ENCODE measurements around the gene CTAGE9. TPM values are rescaled to one million over a fixed set of nuclear protein-coding genes. Genes with fewer than 3 reads are reported as not detected.

Gene CTAGE9
- total and polyA plus RNA-seq, 10 donors = not detected

DNA sequence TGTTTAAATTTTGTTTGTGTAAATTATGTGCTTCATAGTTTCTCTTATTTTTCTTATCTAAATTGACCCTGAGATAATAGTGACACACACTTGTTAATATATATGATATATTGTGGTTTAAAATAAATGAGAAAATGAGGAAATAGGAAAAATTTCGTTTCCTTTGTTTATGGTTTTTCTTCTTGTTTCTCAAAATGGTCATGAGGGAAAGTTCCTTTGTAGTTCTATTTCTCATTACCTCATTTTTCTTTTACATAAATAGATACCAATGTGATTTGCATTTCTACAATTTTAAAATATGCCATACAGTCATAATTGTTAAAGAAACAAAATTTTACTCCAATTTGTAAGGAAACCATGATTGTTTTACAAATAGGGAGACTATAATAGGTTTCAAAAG is 18.8 kb downstream of the CTAGE9 start:
- WGBS, 5 donors = 12 to 25% (median 18%) methylated on average over 1 of the region's 1 CpG
- H3K4me3 ChIP-seq = no peak overlapping the region
- no peak for DNase-seq
- TF ChIP-seq POLR2A (IDR thresholded peaks at IDR 0.05) (no peak), POLR2AphosphoS5 (IDR thresholded peaks at IDR 0.05) (no peak)
- TF ChIP-seq, protein P1, sequence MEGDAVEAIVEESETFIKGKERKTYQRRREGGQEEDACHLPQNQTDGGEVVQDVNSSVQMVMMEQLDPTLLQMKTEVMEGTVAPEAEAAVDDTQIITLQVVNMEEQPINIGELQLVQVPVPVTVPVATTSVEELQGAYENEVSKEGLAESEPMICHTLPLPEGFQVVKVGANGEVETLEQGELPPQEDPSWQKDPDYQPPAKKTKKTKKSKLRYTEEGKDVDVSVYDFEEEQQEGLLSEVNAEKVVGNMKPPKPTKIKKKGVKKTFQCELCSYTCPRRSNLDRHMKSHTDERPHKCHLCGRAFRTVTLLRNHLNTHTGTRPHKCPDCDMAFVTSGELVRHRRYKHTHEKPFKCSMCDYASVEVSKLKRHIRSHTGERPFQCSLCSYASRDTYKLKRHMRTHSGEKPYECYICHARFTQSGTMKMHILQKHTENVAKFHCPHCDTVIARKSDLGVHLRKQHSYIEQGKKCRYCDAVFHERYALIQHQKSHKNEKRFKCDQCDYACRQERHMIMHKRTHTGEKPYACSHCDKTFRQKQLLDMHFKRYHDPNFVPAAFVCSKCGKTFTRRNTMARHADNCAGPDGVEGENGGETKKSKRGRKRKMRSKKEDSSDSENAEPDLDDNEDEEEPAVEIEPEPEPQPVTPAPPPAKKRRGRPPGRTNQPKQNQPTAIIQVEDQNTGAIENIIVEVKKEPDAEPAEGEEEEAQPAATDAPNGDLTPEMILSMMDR (IDR thresholded peaks at IDR 0.05 in 8 of 11, conservative IDR thresholded peaks at IDR 0.05 in 3 of 11) = no peak
- no peak overlapping the region for H3K27ac ChIP-seq
- no peaks in the 10 kb centered on the region for H3K36me3 ChIP-seq
- peaks cover 0 to 49% (median 5%) of the 10 kb centered on the region in 6 donors for H3K4me1 ChIP-seq
- intact Hi-C loops (cut with DNase I; ENCODE audit: low total_unique reads) = loop anchor here (10.0 kb wide), 1 partner anchor 223 kb away; no protein-coding TSS in a partner anchor
- H3K9me3 ChIP-seq = no peaks in the 10 kb centered on the region
- H3K27me3 ChIP-seq (replicated peaks in 1 of 7) = no peaks in the 10 kb centered on the region

DNA sequence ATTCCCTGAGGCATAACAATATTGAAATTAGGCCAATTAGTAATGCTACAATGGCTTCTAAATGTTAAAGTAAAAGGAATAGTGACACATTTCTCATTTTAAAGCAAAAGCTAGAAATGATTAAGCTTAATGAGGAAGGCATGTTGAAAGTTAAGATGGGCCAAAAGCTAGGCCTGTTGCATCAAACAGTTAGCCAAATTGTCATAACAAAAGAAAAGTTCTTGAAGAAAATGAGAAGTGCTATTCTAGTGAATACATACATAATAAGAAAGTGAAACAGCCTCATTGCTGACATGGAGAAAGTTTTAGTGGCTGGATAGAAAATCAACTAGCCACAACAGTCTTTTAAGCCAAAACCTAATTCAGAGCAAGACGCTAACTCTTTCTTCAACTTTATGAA is 22.5 kb downstream of the CTAGE9 start:
- H3K27me3 ChIP-seq (replicated peaks in 1 of 7) = no peaks in the 10 kb centered on the region
- peaks cover 0 to 77% (median 9%) of the 10 kb centered on the region in 6 donors for H3K4me1 ChIP-seq
- H3K27ac ChIP-seq = peak overlapping the region; percentile 5 to 58 (median 41)
- intact Hi-C loops (cut with DNase I; ENCODE audit: low total_unique reads) = no loop called here
- H3K36me3 ChIP-seq = no peaks in the 10 kb centered on the region
- no peak for DNase-seq
- TF ChIP-seq POLR2AphosphoS5 (IDR thresholded peaks at IDR 0.05) = no peak
- TF ChIP-seq POLR2A (IDR thresholded peaks at IDR 0.05) = no peak
- TF ChIP-seq, protein P1 (IDR thresholded peaks at IDR 0.05 in 8 of 11, conservative IDR thresholded peaks at IDR 0.05 in 3 of 11) = no peak
- WGBS, 5 donors = 61 to 89% (median 64%) methylated on average over 1 of the region's 1 CpG
- H3K4me3 ChIP-seq = no peak overlapping the region
- H3K9me3 ChIP-seq = no peaks in the 10 kb centered on the region

DNA sequence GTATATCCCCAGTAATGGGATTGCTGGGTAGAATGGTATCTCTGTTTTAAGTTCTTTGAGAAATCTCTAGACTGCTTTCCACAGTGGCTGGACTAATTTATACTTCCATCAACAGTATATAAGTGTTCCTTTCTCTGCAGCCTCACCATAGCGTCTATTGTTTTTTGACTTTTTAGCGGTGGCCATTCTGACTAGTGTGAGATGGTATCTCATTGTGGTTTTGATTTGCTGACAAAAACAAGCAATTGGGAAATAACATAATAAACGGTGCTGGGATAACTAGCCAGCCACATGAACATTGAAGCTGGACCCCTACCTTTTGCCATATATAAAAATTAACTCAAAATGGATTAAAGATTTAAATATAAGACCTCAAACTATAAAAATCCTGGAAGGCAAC is 23.8 kb downstream of the CTAGE9 start:
- H3K36me3 ChIP-seq = no peaks in the 10 kb centered on the region
- TF ChIP-seq POLR2A (IDR thresholded peaks at IDR 0.05) = no peak
- TF ChIP-seq POLR2AphosphoS5 (IDR thresholded peaks at IDR 0.05) = no peak
- TF ChIP-seq, protein P1 (IDR thresholded peaks at IDR 0.05 in 8 of 11, conservative IDR thresholded peaks at IDR 0.05 in 3 of 11) = no peak
- intact Hi-C loops (cut with DNase I; ENCODE audit: low total_unique reads) = no loop called here
- no peaks in the 10 kb centered on the region for H3K27me3 ChIP-seq (replicated peaks in 1 of 7)
- H3K9me3 ChIP-seq = no peaks in the 10 kb centered on the region
- no peak overlapping the region for H3K27ac ChIP-seq
- WGBS, 5 donors = 71 to 84% (median 79%) methylated on average over 3 of the region's 3 CpGs
- no peak overlapping the region for H3K4me3 ChIP-seq
- DNase-seq = no peak
- H3K4me1 ChIP-seq = peaks cover 0 to 78% (median 9%) of the 10 kb centered on the region in 6 donors

DNA sequence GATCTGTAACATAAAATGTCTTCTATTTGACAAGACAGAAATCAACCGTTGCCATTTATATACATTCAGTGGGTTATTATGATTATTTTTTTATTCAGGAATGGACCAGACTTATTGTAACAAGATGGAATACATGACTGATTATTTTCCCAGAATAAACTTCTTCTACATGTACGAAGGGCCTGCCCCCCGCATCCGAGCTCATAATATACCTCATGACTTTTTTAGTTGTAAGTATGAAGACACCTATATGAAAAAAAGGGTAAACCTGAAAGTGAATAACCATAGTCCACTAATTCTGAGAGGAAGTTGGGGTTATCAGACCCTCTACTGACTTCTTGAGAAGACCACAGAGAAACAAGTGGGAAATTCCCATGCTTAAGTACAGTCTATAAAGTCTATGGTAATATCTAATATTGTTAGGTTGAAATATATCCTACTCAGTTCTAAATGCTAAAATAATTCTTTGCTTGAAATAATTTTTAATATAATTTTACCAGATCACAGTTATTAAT is 25.5 kb downstream of the CTAGE9 start:
- no peak for DNase-seq
- TF ChIP-seq, protein P1 (IDR thresholded peaks at IDR 0.05 in 8 of 11, conservative IDR thresholded peaks at IDR 0.05 in 3 of 11) = no peak
- no peak for TF ChIP-seq POLR2A (IDR thresholded peaks at IDR 0.05)
- no peak for TF ChIP-seq POLR2AphosphoS5 (IDR thresholded peaks at IDR 0.05)
- H3K36me3 ChIP-seq = no peaks in the 10 kb centered on the region
- WGBS, 5 donors = 50 to 80% (median 66%) methylated on average over 4 of the region's 4 CpGs
- no peaks in the 10 kb centered on the region for H3K27me3 ChIP-seq (replicated peaks in 1 of 7)
- intact Hi-C loops (cut with DNase I; ENCODE audit: low total_unique reads) = no loop called here
- no peak overlapping the region for H3K27ac ChIP-seq
- no peak overlapping the region for H3K4me3 ChIP-seq
- peaks cover 0 to 62% (median 7%) of the 10 kb centered on the region in 6 donors for H3K4me1 ChIP-seq
- H3K9me3 ChIP-seq = no peaks in the 10 kb centered on the region
